Measurements from ENCODE around the gene RTN4RL1. TPM values are rescaled to one million over a fixed set of nuclear protein-coding genes. Genes with fewer than 3 reads are reported as not detected.

The RTN4RL1 gene
- total and polyA plus RNA-seq, 2 of the 13 experiments (the other 11 are each of a cell fraction or from before 2014, with no cell fraction given), result 0.01 TPM; not detected in 1

DNA sequence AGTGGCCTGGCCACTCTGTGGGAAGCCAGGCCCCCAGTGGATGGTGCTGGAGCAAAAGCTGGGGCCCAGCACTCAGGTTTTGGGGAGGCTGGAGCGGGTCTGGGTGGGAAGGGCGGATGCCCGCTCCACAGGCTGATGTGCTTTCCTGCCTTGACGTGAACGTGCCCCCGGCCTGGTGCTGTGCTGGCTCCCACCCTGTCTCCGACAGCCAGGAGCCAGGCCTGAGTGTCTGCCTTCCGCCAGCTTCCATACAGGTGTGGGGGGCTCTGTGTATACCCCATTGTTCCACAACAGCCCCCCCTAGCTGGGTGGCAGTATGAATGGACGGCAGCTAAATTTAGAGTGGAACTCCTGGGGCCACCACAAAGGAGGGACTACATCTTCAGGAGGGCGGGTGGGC, 49.8 kb upstream of the RTN4RL1 start:
- POLR2A ChIA-PET, result no interaction called here
- no peak for FAIRE-seq
- TF ChIP-seq SRSF1 (optimal IDR thresholded peaks at IDR 0.05; ENCODE audit: low read depth, low read length), result no peak
- no peak for TF ChIP-seq ZNF891 (CRISPR knock-in tag; IDR thresholded peaks at IDR 0.05)
- TF ChIP-seq GZF1 (CRISPR knock-in tag; IDR thresholded peaks at IDR 0.05), result no peak
- TF ChIP-seq HDAC6 (IDR thresholded peaks at IDR 0.05; ENCODE audit: low read depth, low read length), result no peak
- TF ChIP-seq RFX5 (IDR thresholded peaks at IDR 0.05; ENCODE audit: low read depth, low read length), result no peak
- TF ChIP-seq ZNF292 (CRISPR knock-in tag; IDR thresholded peaks at IDR 0.05; ENCODE audit: borderline replicate concordance, low read depth), result no peak

DNA sequence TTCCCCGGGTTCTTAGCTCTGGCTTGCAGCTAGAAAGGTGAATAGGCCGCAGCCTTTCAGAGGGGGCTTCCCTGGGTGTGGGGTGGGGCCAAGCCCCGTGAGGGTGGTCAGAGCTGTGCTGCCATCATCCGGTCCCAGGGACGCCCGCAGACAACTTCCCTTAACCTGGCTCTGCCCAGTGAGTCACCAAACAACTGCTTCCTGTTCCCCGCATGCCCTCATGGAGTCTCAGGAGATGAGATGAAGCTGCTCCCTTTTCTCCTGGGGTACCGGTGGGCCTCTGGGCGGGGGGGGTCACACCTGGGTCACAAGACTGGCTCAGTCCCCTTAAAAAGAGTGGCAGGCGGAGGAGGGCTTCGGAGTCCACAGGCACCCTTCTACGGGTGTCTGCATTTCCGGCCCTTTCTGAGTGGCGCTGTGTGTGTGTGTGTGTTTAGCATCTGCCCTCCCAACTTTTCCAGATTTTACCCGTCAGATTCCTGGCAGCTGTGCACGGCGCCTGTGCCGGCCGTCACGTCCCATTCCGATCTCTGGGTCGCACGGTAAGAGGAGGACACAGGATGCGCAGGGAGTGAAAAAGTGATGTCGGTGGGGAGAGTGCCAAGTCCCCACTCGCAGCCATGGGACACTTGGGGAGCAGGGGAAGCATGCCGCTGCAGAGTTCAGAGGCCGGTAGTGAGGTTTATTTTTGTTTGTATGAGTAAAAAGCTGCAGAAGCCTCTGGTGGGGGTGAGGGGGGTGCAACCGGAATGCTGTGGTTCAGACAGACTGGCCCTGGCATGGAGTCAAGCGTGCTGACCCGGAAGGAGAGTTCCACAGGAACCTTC, 46.5 kb upstream of the RTN4RL1 start:
- Histone ChIP-seq H3K9me3 (ENCODE audit: low read length) (no peaks in the 10 kb centered on the region), H2AFZ (ENCODE audit: low read length) (no peak overlapping the region), H3K9ac (ENCODE audit: insufficient read depth, low read depth, low read length) (no peak overlapping the region), H3K36me3 (replicated peaks in 1 of 2; ENCODE audit: control insufficient read depth in 1 of 2, insufficient read depth in 2 of 2, low read length in 2 of 2) (peaks cover 10 to 20% of the 10 kb centered on the region in 2 experiments; a peak in 4 of 5 replicates), H3K4me1 (ENCODE audit: insufficient read depth, low read length) (peaks cover 22% of the 10 kb centered on the region), H4K20me1 (ENCODE audit: insufficient read depth, low read length) (no peaks in the 10 kb centered on the region), H3K4me3 (replicated peaks in 1 of 3; ENCODE audit: insufficient read depth in 1 of 3, low read depth in 2 of 3, low read length in 3 of 3) (no peak overlapping the region), H3K79me2 (ENCODE audit: insufficient read depth, low read length) (no peaks in the 10 kb centered on the region), H3K4me2 (ENCODE audit: low read depth, low read length) (no peak overlapping the region), H3K27ac (ENCODE audit: extremely low read length, insufficient read depth, low read length) (no peak overlapping the region), H3K27me3 (ENCODE audit: control insufficient read depth in 1 of 2, insufficient read depth in 2 of 2, low read length in 2 of 2) (no peaks in the 10 kb centered on the region)
- intact Hi-C loops (cut with micrococcal nuclease; ENCODE audit: unreplicated experiment), result no loop called here
- in situ Hi-C loops (cut with HindIII; ENCODE audit: extremely low pct_ligation_motif_present, low pct_unique_long_range_greater_than_20kb), result no loop called here
- BruUV-seq (replicated peaks), result no TSS peak
- no peak for TF ChIP-seq SAFB2 (CRISPR knock-in tag; IDR thresholded peaks at IDR 0.05; ENCODE audit: borderline replicate concordance, low read depth)
- no peak for TF ChIP-seq ZSCAN20 (CRISPR knock-in tag; IDR thresholded peaks at IDR 0.05; ENCODE audit: borderline replicate concordance)
- no peak for TF ChIP-seq RORA (CRISPR knock-in tag; IDR thresholded peaks at IDR 0.05)
- no peak for TF ChIP-seq CSRNP2 (CRISPR knock-in tag; conservative IDR thresholded peaks at IDR 0.05; ENCODE audit: low read depth)
- no peak for TF ChIP-seq ZNF143 (CRISPR knock-in tag; IDR thresholded peaks at IDR 0.05)
- no peak for TF ChIP-seq SMAD9 (CRISPR knock-in tag; IDR thresholded peaks at IDR 0.05)
- TF ChIP-seq FOXA3 (CRISPR knock-in tag; IDR thresholded peaks at IDR 0.05), result no peak
- ChIA-PET CTCF (ENCODE audit: low intra/inter-chr PET ratio, low total read pairs) (no interaction called here), POLR2A (no interaction called here)
- no peak for DNase-seq (ENCODE audit: low spot score)
- 97% methylated on average over 24 of the region's 31 CpGs for WGBS (ENCODE audit: low lambda C conversion rate)
- FAIRE-seq, result no peak
- no peak for ATAC-seq

More for the DNA sequence above, 49.8 kb upstream of the RTN4RL1 start:
- ATAC-seq (no peak), DNase-seq (ENCODE audit: low spot score) (no peak)
- Histone ChIP-seq H4K20me1 (ENCODE audit: insufficient read depth, low read length) (no peaks in the 10 kb centered on the region), H3K4me3 (replicated peaks in 1 of 3; ENCODE audit: insufficient read depth in 1 of 3, low read depth in 2 of 3, low read length in 3 of 3) (no peak overlapping the region), H3K27me3 (ENCODE audit: control insufficient read depth in 1 of 2, insufficient read depth in 2 of 2, low read length in 2 of 2) (no peaks in the 10 kb centered on the region), H3K36me3 (replicated peaks in 1 of 2; ENCODE audit: control insufficient read depth in 1 of 2, insufficient read depth in 2 of 2, low read length in 2 of 2) (peaks cover 14 to 31% of the 10 kb centered on the region in 2 experiments; a peak in 4 of 5 replicates), H3K4me2 (ENCODE audit: low read depth, low read length) (no peak overlapping the region), H3K27ac (ENCODE audit: extremely low read length, insufficient read depth, low read length) (no peak overlapping the region), H3K9me3 (ENCODE audit: low read length) (no peaks in the 10 kb centered on the region), H3K4me1 (ENCODE audit: insufficient read depth, low read length) (no peaks in the 10 kb centered on the region), H2AFZ (ENCODE audit: low read length) (no peak overlapping the region), H3K79me2 (ENCODE audit: insufficient read depth, low read length) (no peaks in the 10 kb centered on the region), H3K9ac (ENCODE audit: insufficient read depth, low read depth, low read length) (no peak overlapping the region)
- 100% methylated on average over 8 of the region's 10 CpGs for WGBS (ENCODE audit: low lambda C conversion rate)
- intact Hi-C loops (cut with micrococcal nuclease; ENCODE audit: unreplicated experiment) (no loop called here), in situ Hi-C loops (cut with HindIII; ENCODE audit: extremely low pct_ligation_motif_present, low pct_unique_long_range_greater_than_20kb) (no loop called here)
- no TSS peak for BruUV-seq (replicated peaks)
- CTCF ChIA-PET (ENCODE audit: low intra/inter-chr PET ratio, low total read pairs), result no interaction called here

Data from HepG2 (cell line).